Upper lobe of left lung (tissue), 4 donors: ENCODE measurements around the gene PRXL2A.

Source experiments
- POLR2A ChIP-seq, 4 donors: fragments of 450-650 bp; IDR thresholded peaks; one replicate each; pipeline ENCODE4 v1.5.1; 2016 to 2017; ENCODE audit warnings: antibody characterized with exemption in 4 of 4, mild to moderate bottlenecking in 2 of 4
- POLR2AphosphoS5 ChIP-seq, 2 donors: sonication (generic); formaldehyde crosslinking; IDR thresholded peaks; one replicate each; pipeline ENCODE4 v1.5.1; 2017; ENCODE audit warnings: antibody characterized with exemption in 2 of 2
- TF ChIP-seq, protein P1 (sequence below), 6 experiments: fragments of 450-650 bp in 4 of 6; fragments of 200-600 bp in 2 of 6; sonication (generic) in 2 of 6; IDR thresholded peaks; one replicate each; pipeline ENCODE4 v1.5.1; 2016 to 2019; ENCODE audit warnings: antibody characterized with exemption in 6 of 6

DNA sequence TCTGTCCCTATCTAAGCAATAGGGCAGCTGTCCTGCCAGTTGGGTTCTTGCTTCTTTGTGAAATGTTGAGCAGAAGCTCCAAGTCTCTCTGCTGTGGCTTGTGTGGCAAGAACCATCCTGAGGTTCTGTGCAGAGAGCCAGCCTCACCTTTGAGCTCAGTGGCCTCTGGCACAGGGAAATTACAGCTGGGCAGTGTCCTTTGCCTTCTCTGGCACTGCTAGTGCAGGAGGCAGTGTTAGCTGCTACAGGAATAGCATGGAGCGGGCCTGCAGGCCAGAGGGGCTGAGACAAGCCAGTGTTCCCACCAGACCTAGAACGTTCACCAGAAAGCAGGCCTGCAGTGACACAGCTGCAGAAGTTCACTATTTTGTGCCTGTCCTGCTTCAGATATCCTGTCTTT, 1.8 kb downstream of the PRXL2A start:
- TF ChIP-seq POLR2A (IDR thresholded peaks at IDR 0.05), result no peak
- no peak for TF ChIP-seq POLR2AphosphoS5 (IDR thresholded peaks at IDR 0.05)
- TF ChIP-seq, protein P1, sequence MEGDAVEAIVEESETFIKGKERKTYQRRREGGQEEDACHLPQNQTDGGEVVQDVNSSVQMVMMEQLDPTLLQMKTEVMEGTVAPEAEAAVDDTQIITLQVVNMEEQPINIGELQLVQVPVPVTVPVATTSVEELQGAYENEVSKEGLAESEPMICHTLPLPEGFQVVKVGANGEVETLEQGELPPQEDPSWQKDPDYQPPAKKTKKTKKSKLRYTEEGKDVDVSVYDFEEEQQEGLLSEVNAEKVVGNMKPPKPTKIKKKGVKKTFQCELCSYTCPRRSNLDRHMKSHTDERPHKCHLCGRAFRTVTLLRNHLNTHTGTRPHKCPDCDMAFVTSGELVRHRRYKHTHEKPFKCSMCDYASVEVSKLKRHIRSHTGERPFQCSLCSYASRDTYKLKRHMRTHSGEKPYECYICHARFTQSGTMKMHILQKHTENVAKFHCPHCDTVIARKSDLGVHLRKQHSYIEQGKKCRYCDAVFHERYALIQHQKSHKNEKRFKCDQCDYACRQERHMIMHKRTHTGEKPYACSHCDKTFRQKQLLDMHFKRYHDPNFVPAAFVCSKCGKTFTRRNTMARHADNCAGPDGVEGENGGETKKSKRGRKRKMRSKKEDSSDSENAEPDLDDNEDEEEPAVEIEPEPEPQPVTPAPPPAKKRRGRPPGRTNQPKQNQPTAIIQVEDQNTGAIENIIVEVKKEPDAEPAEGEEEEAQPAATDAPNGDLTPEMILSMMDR (IDR thresholded peaks at IDR 0.05), result no peak
